Thyroid gland (tissue), 4 donors: Measurements from ENCODE around the gene SNX27.

Experiments
- CTCF ChIP-seq, 6 experiments: fragments of 200-600 bp in 3 of 6; fragments of 450-650 bp in 3 of 6; sonication (generic) in 3 of 6; IDR thresholded peaks; one replicate each; pipeline ENCODE4 v1.5.1; 2016 to 2019; ENCODE audit warnings: antibody characterized with exemption in 6 of 6, mild to moderate bottlenecking in 2 of 6, inconsistent platforms in 1 of 6, moderate library complexity in 1 of 6
- POLR2A ChIP-seq, 2 donors: fragments of 450-650 bp; IDR thresholded peaks; one replicate each; pipeline ENCODE4 v1.6.1; 2017; ENCODE audit warnings: antibody characterized with exemption in 2 of 2, mild to moderate bottlenecking in 2 of 2, moderate library complexity in 1 of 2

DNA sequence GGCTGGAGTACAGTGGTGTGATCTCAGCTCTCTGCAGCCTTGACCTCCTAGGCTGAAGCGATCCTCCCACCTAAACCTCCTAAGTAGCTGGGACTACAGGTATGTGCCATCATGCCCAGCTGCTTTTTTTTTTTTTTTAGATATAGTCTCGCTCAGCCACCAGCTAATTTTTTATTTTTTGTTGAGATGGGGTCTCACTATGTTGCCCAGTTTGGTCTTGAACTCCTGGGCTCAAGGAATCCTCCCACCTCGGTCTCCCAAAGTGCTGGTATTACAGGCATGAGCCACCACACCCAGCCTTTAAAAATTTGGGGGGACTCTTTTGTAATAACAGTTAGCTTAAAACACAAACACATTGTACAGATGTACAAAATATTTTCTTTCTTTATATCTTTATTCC lies 1.7 kb upstream of the SNX27 start:
- TF ChIP-seq CTCF (IDR thresholded peaks at IDR 0.05) (no peak), POLR2A (IDR thresholded peaks at IDR 0.05) (no peak)
